Effector memory CD4-positive, alpha-beta T cell (primary cell): ENCODE data around the gene SLC5A2.
"Not testable (repeated sequence)": the region's sequence is repeated elsewhere in the genome, so short reads cannot be mapped to it uniquely, and the experiment has no call there.

Experiments
- DNase-seq, 3 donors: peaks; one replicate each; pipeline ENCODE4 v3.0.0-alpha.2; 2020
- H3K27ac ChIP-seq: 2 replicates; pipeline ENCODE4 v1.7.0; 2013; ENCODE audit warnings: mild to moderate bottlenecking, low read length, moderate library complexity; ENCODE audit not compliant: insufficient read depth, poor library complexity, severe bottlenecking
- H3K27me3 ChIP-seq: replicated peaks from 2 replicates; pipeline ENCODE4 v1.7.0; 2013; ENCODE audit warnings: mild to moderate bottlenecking, low read length; ENCODE audit not compliant: insufficient read depth, control insufficient read depth, poor library complexity, severe bottlenecking
- H3K36me3 ChIP-seq: 2 replicates; pipeline ENCODE4 v1.7.0; 2013; ENCODE audit warnings: mild to moderate bottlenecking, low read length, moderate library complexity; ENCODE audit not compliant: control insufficient read depth, insufficient read depth
- H3K4me1 ChIP-seq: 2 replicates; pipeline ENCODE4 v1.7.0; 2013; ENCODE audit warnings: low read length, mild to moderate bottlenecking; ENCODE audit not compliant: control insufficient read depth, insufficient read depth, poor library complexity, severe bottlenecking
- H3K4me3 ChIP-seq: 2 replicates; pipeline ENCODE4 v1.7.0; 2013; ENCODE audit warnings: low read length, low read depth, mild to moderate bottlenecking; ENCODE audit not compliant: insufficient read depth, poor library complexity, severe bottlenecking
- H3K9me3 ChIP-seq: 2 replicates; pipeline ENCODE4 v1.7.0; 2013; ENCODE audit warnings: mild to moderate bottlenecking, low read length, moderate library complexity; ENCODE audit not compliant: control insufficient read depth

Gene SLC5A2

DNA sequence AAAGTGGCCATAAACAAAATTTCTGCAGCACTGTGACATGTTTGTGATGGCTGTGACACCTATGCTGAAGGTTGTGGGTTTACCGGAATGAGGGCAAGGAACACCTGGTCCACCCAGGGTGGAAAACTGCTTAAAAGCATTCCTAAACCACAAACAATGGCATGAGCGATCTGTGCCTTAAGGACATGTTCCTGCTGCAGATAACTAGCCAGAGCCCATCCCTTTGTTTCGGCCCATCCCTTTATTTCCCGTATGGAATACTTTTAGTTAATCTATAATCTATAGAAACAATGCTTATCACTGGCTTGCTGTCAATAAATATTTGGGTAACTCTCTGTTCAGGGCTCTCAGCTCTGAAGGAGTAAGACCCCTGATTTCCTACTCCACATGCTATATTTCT, 56.8 kb downstream of the SLC5A2 start:
- not testable (repeated sequence) for H3K27ac ChIP-seq, H3K9me3 ChIP-seq, H3K27me3 ChIP-seq, DNase-seq, H3K4me1 ChIP-seq, H3K4me3 ChIP-seq, H3K36me3 ChIP-seq
